Endothelial cell of hepatic sinusoid (primary cell): ENCODE measurements around the gene FGD3.
"Not testable (repeated sequence)": the region's sequence is repeated elsewhere in the genome, so short reads cannot be mapped to it uniquely, and the experiment has no call there.

ENCODE experiments used
- in situ Hi-C: cut with HindIII; loops from 2 replicates; pipeline ENCODE4 v1.10.0; 2017; ENCODE audit warnings: low sequenced_read_pairs

The FGD3 gene, protein sequence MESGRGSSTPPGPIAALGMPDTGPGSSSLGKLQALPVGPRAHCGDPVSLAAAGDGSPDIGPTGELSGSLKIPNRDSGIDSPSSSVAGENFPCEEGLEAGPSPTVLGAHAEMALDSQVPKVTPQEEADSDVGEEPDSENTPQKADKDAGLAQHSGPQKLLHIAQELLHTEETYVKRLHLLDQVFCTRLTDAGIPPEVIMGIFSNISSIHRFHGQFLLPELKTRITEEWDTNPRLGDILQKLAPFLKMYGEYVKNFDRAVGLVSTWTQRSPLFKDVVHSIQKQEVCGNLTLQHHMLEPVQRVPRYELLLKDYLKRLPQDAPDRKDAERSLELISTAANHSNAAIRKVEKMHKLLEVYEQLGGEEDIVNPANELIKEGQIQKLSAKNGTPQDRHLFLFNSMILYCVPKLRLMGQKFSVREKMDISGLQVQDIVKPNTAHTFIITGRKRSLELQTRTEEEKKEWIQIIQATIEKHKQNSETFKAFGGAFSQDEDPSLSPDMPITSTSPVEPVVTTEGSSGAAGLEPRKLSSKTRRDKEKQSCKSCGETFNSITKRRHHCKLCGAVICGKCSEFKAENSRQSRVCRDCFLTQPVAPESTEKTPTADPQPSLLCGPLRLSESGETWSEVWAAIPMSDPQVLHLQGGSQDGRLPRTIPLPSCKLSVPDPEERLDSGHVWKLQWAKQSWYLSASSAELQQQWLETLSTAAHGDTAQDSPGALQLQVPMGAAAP

DNA sequence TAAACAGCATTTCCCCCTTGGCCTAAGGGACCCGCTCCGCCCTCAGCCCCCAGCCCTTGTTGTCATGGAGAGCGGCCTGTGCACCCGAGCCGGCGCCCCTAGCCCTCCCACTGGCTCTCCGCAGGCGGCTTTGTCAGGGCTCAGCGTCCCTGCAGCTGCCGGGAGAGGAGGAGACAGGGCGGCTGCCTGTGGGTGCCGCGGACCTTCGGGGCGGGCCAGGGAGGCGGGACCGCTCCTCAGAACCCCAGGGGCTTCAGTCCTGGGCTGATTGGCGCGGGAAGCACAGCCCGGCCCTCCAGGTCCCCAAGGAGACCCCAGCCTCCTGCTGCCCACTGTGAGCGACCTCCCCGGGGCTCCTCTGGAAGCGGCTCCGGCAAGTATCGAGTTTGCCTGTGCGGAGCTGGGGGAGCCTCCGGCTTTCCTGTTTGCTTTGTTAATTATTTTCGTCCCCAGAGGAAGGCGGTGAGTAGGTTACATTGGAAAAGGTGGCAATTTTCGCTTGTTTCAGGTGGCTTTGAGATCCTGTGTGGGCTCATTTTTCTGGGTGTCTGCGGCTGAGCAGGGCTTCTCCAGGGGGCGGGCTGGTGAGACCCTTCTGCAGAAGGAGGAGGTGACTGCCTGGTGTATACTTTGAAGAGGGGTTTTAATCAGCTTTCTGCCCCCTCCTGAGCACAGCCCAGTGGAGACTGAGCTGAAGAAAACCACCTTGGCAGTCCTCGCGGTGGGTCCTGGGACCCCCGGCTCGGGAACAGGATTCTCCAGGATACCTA, at the start of gene FGD3:
TSS of gene FGD3 (plus strand) at position 256 of the 770 bp plus-strand sequence. CDS start 28,734 bp downstream, outside the sequence.
- in situ Hi-C loops, result no loop called here

DNA sequence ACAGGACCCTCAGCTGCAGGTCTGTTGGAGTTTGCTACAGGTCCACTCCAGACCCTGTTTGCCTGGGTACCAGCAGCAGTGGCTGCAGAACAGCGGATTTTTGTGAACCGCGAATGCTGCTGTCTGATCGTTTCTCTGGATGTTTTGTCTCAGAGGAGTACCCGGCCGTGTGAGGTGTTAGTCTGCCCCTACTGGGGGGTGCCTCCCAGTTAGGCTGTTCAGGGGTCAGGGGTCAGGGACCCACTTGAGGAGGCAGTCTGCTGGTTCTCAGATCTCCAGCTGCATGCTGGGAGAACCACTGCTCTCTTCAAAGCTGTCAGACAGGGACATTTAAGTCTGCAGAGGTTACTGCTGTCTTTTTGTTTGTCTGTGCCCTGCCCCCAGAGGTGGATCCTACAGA, 42.2 kb upstream of the FGD3 start:
- in situ Hi-C loops, result not testable (repeated sequence)

DNA sequence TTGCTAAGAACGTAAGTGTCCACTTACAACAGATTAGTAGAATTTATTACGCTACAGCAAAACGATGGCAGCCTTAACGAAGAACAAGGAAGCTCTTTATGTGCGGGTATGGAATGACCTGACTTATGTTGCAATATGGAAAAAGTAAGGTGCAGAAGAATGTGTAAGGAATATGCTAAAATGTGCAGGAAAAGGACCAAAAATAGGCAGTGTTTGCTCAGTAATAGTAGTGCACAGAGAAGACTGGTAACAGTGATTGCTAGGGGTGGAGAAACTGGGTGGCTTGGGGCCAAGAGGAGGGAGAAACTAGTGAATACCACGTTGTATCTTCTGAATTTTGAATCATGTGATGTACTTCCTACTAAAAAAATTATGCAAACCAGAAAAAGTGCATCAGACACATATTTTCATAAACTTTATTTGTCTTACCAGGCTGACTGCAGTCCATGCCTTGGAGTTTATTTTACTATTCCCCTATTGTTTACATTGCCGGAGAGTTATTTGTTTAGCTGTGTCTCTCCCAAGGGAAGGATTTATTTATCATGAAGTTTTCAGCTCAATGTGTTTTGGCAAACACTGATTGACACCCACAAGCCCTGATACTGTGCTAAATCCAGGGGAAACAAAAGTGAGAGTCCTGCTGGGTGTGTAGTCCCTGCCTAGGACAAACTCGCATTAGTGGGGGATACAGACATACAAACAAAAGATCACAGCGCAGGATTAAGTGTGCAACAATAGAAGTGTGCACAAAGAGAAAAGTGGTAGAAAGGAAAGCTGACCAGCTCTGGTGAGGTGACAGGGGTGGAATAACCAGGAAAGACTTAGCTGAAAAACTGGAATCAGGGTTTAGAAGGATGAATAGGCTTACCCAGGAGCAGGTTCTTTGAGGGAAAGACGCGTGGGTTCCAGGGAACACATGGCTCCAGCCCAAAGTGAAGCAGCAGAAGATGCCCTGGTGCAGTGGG, 35.5 kb upstream of the FGD3 start:
- in situ Hi-C loops, result no loop called here

DNA sequence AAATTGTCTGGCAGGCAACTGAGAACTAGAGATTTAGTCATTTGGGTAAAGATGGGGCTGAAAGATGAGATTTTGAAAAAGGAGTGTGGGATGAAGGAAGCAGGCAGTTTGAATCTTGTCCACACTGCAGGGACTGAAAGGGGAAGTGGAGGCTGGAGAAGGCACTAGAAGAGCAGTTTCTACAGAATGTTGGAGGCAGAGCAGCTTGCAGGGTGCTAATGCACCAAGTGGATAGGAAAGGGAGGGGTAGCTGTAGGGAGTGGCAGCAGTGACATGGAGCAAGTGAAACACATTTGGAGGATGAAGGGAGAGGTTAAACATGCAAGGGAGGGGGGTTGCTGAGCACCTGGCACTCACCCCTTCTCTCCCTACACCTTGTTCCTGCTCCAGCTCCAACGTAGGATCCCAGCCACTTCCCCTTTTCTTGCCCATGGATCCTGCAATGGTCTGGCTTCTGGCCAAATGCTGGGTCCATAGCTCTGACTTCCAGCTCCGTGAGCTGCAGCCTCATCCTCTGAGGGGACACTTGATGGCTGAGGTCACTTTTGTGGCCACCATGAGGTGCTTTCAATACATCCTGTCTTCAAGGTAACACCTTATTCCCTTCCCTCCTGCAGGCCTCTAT, 30.0 kb upstream of the FGD3 start:
- in situ Hi-C loops, result no loop called here

DNA sequence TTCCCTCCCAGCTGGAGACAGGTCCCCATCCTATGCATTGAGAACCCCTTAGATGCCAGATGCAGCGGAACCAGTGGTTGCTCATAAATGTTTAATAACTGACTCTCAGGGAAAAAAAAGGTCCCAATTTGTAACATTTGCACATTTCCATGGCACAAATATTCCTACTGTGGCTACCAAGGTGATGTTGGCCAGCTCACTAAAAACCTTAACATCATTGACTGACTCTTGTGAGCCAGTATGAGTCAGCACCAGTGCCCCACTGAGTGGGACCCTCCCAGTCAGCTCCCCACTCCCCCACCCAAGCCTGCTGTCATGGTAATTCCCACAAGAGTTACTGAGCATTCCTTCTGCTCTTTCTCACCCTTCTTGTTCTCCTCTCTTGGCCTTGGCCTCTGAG, 26.9 kb upstream of the FGD3 start:
- in situ Hi-C loops, result no loop called here

DNA sequence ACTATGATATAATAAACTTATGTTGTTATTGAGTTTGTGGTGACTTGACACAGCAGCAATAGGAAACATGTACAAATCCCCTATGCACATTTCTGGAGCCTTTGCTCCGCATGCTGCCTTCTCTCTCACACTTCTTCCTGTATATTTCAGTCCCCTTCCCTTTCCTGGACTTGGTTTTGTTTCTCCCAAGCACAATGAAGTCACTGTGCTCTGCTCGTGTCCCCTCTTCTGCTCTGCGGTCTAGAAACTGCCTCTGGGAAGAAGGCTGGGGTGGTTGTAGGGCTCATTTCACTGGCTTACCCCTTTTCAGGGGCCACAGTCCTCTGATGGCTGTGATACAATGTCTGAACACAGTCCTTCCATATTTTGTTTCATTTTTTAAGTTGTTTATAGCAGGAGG, 15.7 kb upstream of the FGD3 start:
- in situ Hi-C loops, result no loop called here

DNA sequence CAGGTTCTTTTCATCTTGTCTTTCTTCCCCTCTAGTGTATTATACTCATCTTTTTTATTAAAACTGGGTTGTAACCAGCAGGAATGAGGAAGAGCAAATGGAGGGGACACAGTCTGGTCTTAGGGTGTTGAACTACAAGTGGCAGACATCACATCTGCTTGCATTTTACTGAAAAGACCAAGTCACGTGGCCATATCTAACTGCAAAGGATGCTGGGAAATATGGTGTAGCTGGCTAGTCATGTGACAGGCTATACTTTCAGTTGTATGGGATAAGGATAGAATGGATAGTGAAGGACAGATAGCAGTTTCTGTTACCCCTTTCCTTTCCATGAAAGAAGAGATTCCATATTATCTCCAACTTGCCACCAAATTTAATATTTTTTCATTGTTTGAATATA, 13.0 kb upstream of the FGD3 start:
- in situ Hi-C loops, result no loop called here

DNA sequence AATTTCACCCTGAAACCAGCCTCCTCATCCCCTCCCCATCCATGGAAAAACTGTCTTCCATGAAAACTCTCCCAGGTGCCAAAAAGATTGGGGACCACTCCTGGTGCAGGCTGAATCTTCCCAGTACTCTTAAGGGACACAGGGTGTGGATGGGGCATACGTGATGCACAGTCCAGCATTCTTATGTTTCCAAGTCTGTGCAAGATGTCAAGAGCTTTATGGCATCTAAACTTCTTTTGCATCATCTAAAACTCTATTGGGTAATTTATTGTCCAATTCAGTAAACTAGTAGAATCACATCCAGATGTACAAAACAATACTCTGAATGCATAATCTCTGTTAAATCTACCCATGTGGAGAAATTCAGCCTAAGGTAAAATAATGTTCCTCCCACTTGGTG, 9.3 kb upstream of the FGD3 start:
- in situ Hi-C loops, result no loop called here

DNA sequence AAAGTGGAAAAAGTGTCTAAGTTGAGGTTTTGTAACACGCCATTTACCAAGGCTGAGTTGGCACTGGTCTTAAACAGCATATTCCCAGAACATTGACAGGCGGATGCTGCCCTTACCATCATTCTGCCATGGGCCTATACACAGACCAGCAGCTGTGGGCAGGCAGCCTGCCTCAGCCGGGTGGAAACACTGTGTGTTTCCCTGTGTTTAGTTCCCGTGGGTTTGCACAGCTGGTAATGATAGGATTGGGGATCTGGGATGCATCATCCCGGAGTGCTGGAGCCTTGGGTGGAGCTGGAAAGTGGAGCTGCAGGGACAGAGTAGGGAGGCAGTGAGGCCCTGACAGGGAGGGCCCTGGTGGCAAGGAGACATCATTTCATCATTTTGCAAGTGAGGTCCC, 5.5 kb upstream of the FGD3 start:
- in situ Hi-C loops, result no loop called here

DNA sequence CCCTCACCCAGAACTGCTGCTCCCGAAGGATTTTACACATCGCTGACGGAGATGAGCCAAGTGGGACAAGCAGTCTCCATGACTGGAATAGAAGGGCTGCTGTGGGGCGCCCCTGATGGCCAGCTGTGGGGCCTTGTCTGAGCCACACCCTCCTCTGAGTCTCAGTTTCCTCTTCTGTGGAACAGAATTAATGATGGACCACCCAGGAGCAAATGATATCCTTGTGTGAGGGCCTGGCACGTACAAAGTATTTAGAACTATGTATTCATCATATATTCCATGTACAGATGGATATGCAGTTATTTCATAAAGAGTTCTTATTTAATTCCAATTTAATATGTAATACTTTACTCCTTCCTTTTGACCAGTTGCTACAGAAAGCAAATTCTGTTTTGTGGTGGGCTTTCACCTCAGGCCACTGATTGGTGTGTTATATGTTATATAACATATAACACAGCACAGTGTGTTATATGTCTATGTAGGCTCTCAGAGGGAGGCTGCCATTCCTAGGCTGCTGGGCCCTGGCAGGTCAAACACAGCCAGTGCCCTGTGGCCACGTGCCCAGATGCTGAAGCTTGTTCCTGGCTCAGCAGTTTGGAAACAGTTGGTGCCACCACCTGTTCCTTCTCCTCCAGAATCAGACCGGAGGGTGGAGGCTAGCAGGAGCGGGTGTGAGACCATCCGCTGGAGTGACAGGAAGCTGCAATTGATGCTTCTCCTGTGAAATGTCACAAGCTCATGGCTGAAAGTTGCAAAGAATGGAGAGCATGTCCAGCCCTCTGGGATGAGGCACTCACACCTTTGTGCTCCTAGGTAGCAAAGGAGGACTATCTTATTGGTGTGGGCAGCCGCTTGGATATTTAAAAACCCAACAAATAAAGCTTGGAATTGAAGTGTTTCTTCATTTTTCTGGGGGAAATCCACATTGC, 4.4 kb upstream of the FGD3 start:
- in situ Hi-C loops, result no loop called here

DNA sequence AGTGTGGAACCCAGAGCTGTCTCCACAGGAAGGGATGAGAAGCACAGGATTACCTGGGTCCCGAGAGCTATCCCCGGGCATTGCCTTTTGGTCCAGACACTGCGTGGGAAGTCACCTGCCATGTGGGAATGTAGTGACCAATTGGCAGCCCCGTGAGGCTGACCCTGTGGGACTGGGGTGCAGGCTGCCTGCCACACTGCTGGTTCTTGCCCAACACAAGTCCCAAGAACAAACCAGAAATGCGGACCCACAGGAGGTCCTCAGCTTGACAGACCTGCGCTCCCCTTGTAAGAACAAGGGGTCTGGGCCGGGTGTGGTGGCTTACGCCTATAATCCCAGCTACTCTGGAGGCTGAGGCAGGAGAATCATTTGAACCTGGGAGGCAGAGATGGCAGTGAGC, 2.4 kb upstream of the FGD3 start:
- in situ Hi-C loops, result no loop called here

DNA sequence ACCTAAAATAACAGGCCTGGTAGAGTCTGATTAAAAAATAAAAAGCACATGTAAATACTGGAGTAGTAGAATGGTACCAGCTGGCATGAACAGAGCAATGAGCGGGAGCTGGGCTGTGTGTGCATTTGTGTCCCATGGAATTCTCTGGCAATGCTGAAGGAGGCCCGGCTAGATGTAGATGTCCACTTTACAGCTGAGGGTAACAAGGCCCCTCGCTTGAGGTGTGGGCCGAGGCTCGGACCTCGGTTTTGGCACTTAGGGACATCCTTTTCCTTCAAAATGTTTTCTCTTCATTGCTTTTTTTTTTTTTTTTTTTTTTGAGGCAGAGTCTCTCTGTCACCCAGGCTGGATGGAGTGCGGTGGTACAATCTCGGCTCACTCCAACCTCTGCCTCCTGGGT, 1.5 kb upstream of the FGD3 start:
- in situ Hi-C loops, result no loop called here

DNA sequence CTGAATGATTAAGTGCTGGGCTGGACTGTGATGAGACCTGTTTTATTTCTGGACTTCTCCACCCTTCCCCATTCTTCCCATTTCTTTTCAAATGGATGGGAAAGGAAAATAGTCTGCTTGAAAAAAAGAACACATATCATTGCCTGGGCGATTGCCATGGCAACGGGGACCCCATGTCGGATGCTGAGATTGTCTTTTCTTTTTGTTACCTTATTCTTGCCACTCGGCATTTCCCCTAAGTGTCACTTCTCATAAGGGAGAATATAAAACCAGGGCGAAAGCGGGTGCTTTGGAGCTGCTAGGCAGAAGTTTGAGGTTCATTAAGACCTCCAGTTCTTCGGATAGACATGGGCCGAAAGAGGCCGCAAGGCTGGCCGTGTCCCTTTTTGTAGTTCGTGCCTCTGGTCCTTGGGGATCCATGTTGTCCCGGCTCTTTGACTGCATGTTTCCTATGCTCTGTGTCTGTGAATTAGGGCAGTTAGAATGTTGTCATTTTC, 763 bp downstream of the FGD3 start:
- in situ Hi-C loops, result no loop called here

DNA sequence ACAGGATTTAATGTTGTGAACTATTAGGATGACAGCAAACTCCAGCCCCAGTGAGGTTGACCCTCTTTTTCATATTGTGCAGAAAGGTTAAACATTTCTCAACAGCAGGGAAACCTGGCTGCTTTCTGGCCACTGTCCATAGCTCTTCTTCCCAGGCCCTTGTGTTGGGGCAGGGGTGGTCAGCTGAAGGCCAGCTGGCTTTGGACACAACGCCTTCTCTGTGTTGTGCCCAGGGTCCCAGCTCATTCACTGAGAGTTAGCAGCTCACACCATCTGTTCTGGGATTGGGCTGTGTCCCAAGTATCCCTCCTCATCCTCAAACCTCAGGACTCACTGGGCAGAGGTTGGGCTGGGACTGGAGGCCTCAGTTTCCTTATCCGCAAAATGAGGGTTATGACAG, 1.3 kb downstream of the FGD3 start:
- in situ Hi-C loops, result no loop called here

DNA sequence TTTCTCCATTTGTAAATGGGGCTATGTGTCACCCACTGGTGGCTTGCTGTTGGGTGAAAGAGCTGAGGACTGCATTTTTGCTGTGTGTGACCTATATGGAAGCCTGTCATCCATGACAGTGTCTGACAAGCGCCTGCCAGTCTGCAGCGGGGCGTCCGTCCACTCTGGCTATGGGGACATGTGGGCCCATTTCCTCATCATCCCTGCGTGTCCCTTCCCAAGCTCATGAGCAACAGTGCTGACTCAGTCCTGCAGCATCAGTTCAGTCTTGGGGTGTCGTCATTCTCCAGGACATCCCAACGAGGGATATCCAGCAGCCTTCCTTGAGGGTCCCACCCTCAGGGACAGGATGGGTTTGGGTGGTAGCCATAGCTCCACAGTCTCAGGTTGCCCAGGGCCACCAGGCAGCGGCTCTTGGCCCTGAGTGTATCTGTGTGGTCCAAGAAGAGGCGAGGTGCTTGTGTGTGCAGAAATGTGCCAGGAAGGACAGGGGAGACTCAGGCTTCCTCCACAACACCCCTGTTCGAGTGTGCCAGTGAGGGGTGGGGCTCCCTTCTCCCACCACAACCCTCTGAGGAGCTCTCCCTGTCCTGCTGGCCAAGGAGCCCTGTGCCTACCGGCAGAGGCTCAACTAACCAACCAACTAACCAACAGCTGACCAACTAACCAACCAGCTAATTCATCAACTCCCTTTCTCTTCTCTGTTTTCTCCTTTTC, 2.1 kb downstream of the FGD3 start:
- in situ Hi-C loops, result no loop called here

DNA sequence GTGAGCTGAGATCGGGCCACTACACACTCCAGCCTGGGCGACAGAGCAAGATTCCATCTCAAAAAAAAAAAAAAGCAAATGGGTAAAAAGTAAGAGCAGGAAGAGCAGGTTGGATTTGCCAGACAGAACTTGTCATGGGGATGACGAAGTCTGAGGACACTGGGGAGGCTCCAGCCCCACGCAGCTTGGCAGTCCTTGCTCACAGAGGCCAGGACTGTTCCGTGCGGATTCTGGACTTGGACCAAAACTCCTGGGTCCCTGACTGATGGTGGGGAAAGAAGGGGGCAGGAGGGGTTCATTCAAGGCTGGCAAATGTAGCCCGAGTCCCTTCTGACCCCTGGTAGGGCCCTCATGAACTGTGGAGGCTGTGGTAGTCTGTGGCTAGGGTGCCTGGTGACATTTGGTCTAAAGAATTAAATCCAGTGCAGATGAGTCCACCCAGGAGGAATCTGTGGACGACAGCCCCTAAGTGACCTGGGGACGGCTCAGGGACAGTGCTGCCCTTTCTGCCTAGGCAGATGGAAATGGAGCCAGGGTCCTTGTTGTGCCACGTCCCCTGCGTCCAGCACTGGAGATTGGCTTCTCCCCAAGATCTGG, 3.1 kb downstream of the FGD3 start:
- in situ Hi-C loops, result no loop called here

DNA sequence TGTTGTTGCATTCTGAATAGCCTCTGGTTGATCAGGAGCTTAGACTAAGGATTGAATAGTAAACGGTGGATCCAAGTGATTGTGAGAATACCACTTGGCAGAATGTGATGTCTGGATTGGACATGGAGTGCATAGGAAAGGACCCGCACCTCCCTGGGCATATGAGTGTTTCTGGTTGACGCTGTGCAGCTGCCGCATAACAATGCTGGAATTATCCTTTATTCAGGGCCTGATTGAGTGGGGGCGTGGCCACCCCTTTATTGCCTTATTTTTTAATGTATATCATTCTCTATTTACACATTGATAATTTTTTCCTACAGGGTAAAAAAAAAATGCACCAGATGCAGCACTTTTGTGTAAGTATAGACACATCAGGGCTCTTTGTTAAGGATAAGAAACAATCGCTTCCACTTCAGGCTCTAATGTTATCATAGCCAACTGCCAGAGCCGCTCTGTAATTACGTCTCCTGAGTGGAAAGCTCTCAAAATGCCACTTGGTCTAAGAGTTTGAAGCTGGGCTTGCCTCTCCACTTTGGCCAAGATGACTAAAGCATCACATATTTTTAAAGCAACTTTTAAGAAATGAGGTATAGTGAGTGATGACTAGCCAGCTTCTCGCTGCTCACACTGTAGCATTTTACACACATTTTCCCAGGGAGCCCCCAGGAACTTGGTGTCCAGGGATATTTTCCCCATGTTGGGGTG, 5.7 kb downstream of the FGD3 start:
- in situ Hi-C loops, result no loop called here
